NCI-H82 treated with DMSO at 0.1 percent for 48 hours (cell line): ENCODE data around the gene TEX261.

Source experiments
- DNase-seq: peaks from one replicate; lab custom pipeline; 2025; ENCODE audit not compliant: unreplicated experiment; lab: John Stamatoyannopoulos, UW

Gene TEX261

DNA sequence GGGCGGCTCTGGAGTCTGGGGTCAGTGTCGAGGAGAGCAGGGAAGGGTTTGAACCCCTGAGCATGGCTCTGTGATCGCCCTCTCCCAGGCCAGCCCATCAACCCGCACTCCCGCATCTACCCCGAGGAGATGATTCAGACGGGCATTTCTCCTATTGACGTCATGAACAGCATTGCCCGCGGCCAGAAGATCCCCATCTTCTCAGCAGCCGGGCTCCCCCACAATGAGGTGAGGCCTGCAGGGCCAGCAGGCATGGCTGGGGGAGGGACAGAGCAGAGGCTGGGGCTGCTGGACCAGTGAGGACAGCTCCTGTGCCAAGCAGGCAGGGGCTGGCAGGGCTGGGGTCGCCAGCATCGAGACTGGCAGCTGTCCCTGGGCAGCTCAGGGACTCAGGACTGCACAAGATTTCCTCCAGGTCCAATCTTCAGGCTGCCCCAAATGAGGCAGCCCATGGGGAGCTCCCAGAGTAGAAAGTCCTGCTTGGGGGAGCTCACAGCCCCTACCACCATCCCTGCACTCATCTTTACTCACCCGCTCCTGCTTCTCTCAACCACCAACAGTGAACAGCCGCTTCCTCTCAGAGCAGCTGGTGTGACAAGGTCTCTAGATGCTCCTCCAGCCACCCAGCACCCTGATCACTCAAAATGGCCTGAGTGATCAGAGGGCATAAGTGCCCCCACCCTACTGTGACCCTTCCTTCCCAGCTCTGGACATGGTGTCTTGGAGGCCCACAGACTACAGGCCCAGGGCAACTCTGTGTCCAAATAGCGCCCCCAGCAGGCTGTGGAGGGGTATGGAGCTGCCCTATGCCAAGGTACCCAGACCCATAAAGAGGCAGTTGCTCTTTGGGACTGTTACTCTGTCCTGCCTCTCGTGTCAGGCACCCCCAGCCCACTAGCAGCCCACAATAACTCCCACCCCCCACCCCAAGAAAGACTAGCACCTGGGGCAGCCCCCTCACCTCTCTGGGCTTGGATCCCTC, 34.5 kb downstream of the TEX261 start:
- no peak for DNase-seq

DNA sequence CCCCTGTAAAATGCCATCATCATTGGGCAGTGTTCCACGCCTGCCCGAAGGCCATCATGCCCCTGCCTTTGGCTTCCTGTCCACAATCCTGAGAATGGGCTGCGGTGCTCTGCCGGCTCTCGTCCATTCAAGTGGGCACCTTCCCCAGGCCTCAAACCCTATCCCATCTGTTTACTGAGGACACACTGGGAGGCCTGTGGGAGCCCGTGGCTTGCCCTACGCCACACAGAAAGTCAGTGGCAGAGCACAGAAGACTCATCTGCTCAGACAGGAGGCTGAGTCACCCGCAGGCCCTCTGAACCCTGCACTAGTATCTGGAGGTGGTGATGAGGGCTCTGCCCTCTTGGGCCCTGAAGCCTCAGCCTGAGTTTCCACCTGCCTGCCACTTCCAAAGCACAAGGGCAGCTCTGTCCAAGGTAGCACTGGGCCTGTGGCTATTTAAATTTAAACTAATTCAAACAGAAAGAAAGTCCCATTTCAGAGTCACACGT, 35.4 kb downstream of the TEX261 start:
- no peak for DNase-seq

DNA sequence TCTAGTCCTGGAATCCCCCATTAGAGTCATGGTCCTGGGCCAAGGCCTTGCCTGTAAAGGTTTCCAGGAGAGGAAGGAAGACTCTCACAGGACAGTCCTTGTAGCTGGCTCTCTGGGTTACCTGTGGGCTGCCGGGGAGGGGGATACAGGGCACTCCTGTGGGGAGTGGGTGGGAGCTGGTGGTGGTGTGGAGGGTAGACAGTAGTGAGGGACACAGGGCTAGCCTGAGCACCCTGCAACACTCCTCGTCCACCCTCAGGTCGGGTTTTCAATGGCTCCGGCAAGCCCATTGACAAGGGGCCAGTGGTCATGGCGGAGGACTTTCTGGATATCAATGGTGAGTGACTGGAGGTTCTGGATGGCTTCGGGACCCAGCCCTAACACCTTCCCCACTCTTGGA, 35.9 kb downstream of the TEX261 start:
- DNase-seq: no peak

DNA sequence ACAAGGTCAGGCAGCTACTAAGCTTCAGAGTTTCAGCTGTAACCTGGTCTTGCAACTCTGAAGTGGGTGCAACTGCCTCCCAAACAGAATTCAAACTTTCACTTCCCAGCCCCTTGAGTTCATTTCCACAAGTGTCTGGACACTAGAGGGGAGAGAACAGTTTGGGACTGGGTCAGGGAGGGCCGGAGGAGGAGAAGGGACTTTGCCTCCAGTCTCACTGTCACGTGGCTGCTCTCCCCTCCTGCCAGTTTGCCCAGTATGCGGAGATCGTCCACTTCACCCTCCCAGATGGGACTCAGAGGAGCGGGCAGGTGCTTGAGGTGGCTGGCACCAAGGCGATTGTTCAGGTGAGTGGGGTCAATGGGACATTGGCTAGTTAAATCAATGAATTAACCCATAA, 36.9 kb downstream of the TEX261 start:
- DNase-seq: no peak

DNA sequence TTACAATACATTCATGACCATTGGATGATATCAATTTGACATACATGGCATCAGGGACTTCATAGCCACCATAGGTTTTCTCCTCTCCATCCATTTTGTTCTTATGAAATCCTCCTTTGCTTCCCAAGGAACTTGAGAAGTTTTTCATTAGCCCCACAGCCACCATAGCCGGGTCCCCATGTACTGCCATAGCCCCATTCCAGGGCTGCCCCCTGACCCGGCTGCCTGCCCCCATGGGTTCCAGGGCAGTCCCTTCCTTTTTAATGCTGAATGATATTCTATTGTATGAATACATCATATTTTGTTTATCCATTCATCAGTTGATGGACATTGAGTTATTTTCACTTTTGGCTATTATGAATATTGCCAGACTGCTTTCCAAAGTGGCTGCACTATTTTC, 38.5 kb downstream of the TEX261 start:
- DNase-seq: no peak

DNA sequence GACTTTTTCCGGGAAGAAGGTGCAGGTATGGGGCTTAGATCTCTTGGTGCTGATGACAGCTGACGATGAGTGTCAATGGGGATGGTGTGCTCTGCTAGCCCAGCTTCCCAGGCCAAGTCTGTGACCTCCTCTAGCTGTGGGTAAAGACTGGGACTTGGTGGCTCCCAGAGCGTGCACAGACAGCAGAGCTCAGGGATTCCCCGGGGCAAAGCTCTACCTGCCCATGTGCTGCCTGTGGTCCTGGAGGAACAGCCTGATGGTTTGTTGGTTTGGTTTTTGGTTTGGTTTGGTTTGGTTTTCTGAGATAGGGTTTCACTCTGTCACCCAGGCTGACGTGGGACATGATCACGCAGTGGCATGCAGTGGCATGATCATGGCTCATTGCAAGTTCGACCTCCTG, 39.8 kb downstream of the TEX261 start:
- no peak for DNase-seq

DNA sequence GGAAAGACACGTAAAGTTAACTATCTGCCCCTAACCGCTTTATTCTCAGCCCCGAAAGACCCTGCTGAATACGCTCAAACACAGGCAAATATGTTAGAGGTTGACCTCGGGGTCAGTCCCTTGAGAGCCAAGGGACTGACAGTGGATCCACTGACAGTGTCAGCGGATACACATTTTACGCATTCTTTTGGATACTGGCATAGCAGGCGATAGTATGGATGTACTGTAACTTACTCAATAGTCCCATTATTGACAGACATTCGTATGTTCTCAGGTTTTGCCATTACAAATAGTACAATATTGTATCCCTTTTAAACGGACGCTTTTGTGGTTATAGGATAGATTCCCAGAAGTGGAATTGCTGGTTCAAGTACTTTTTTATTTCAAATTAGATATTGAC, 45.6 kb downstream of the TEX261 start:
- DNase-seq: no peak

DNA sequence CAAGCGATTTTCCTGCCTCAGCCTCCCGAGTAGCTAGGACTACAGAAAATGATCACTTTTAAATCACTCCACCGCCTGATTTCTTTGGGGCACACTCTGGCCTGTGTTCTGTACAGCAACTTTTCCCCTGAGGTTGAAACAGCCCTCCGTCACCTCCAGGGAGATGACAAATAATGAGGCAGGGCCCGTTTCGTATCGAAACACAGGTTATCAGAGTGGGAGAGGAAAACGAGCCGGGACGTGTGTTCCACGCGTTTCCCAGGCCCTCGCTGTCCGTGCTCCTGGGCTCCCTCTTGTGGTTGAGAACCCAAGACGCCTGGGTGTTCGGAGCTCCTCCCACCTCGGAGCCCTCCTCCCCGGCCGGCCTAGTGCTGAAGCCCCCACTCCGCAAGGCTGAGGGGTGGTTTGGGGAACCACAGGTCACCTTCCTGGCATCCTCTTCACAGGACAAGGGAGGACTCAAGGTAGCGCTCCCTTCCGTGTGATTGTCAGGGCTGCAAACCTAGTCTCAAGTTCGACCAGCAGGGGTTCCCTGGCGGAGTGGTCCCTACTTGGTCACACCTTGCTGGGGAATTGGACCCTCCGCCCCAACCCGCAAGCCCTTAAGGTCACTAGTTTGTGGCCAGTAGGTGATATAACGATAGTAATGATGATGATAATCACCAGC, 46.2 kb downstream of the TEX261 start:
- DNase-seq: peak; percentile 52

DNA sequence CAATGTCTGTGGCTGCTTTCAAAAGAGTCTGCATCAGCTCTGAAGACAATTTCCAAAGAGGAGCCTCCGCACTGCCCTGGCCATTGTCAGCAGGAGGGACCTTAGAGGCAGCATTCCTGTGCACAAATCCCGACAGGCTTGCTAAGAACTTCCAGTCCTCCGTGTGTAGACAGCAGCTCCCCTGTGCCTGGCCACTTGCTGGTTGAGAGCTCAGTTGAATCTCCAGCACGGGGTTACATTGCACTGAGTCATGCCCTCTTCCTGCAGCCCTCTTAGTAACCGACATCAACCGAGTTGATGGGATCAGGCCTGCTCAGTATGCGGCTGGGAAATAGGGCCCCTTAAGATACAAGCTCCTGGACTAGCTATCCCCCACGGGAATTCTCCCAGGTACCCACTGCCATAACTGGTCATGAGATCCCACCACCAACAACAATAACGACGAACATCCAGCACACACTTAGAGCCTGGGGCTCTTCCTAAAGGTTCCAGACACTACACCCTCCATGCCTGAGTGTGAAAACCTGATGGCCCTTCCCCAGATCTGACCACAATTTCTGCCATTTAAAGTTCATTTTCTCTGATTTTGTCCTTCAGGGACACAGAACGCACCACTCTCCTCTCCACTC, 47.0 kb downstream of the TEX261 start:
- no peak for DNase-seq

DNA sequence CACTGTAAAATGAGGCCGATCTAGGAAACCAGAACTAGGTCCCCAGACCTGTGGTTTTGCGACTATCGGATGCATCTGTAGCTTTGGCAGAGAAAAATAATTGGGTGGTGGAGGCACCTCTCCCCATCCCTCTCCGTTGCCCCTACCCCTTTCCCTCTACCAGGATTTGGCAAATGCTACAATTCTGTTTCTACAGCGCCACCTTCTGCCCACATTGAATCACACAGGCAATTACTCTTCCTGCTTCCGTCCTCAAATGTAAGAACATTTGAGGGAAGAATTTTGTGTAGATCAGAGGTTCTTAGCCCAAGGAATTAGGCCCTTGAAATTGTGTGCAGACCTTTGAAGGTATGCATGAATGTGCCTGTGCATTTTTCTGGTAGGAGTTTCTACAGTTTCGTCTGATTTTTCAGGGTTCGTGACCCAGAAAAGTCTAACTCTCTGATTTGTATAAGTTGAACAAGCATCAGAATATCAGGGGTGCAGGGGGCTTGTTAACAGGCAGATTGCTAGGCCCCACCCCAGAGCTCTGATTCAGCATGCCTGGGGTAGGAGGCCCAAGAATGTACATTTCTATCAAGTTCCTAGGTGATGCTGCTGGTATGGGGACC, 47.7 kb downstream of the TEX261 start:
- DNase-seq: peak; percentile 56

DNA sequence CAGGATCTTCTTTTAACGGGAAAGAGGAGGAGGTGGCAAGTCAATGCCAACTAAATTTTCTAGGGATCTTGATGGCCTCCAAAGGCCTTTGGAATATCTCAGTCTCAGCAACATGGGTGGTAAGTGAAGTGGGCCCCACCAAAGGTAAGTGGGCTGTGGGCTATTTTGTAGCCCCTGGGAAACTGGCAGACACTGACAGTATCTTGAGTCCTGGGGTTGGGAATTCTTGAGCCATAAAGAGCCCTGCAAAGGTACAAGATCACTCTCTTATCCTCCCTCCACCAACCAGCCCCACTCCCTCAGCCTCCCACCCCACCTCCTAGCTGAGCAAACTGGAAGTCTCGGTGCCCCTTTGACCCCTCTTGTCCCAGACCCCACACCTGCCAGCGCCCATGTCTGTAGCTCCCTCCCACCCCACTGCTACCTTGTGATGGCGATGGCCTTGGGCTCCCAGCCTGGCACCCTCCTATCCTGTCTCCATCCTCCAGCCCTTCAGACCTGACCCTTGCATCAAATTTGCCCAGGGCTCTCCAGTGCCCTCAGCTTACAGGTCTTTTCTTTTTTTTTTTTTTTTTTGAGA, 50.5 kb downstream of the TEX261 start:
- DNase-seq: no peak

DNA sequence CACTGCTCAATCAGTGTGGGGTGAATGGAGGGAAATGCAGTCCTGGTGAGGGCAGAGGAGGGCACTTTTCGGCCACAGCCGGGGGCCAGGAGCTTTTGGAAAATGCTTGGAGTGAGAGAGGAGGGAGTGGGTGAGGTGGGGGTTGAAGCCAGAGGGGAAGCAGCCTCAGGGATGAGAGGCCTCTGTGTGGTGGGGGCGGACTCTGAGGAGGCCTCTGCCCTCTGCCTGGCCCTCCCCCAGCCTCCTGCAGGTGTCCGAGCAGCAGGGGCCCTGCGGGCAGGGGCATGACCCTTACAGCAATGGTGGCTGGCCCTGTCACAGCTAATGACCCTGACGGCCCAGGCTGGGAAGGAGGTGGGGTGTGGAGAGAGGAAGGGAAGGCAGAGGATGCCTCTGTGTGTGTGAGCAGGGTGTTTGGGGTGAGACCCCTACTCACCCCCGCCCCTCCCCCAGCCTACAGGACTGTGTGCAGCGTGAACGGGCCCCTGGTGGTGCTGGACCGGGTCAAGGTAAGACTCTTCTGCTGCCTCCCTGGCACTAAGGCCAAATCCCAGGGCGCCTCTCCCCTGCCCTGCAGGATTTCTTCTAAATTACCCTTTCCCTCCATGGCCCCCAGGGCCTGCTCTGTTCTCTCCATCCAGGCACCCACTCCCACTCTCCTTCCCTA, 51.3 kb downstream of the TEX261 start:
- DNase-seq: no peak

DNA sequence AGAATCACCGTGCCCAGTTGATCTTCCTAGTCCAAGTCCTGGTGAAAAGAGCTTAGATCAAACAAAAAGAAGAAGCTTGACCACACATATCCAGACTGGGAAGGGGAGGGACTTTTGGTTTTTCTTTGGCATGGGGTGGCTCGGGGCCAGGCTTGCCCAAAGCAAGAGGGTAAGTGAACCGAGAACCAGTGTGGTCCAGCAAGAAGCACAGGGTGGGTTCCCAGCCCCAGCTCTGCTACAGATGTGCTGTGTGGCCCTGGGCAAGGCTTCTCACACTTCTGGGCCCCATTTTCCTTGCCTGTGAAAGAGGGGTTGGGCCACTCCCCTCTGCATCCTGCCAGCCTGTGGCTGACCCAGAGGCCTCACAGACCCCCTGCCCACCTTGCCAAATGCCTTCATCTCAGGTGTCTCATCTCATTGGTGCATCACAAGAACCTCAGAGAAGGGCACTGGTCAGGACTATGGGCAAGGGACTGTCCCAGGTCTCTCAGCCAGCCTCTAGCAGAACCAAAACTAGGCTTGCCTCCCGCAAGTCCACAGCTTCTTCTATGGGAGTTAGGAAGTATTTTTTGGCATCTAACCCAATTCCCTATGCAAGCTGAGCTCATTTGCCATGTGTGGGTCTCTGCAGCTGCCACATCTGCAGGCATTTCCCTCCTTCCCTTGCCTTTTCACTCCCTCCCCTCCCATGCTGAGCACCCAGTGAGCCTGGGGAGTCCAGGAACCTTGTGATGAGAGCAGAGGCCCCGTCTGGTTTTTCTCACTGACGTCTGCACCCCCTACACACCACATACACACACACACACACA, 52.1 kb downstream of the TEX261 start:
- no peak for DNase-seq

DNA sequence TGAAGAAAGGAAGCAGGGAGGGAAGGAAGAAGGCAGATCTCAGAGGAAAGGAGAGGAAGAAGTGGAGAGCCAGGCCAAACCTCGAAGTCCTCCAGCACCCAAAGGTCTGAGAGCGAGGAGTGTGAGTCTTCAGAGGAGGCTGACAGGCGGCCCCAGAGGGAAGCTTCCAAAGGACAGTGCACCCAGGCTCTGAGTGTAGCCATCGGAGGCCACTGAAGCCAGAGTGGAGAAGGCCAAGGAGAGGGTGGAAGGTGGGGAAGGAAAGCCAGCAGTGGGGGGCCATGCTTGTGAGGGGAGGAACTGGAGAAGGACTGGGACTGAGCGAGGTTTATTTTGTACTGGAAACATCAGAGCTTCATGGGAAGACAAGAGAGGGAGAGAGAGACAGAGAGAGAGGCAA, 53.0 kb downstream of the TEX261 start:
- DNase-seq: no peak

DNA sequence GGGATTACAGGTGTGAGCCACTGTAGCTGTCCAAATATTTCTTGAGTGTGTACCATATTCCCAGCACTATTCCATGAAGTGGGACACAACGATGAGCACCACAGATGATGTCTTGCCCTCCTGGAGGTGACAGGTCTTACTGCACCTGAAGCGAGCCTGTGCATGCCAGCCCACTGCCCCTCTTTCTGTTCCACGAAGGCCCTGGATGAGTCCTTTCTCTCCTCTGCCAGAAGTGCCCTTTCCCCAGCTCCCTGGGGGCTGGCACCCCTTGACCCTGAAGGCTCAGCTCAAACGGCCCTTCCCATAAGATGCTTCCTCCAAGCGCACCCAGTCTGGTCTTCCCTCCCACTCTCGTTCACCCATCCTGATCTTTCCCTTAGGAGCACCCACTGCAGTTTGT, 53.5 kb downstream of the TEX261 start:
- DNase-seq: no peak

DNA sequence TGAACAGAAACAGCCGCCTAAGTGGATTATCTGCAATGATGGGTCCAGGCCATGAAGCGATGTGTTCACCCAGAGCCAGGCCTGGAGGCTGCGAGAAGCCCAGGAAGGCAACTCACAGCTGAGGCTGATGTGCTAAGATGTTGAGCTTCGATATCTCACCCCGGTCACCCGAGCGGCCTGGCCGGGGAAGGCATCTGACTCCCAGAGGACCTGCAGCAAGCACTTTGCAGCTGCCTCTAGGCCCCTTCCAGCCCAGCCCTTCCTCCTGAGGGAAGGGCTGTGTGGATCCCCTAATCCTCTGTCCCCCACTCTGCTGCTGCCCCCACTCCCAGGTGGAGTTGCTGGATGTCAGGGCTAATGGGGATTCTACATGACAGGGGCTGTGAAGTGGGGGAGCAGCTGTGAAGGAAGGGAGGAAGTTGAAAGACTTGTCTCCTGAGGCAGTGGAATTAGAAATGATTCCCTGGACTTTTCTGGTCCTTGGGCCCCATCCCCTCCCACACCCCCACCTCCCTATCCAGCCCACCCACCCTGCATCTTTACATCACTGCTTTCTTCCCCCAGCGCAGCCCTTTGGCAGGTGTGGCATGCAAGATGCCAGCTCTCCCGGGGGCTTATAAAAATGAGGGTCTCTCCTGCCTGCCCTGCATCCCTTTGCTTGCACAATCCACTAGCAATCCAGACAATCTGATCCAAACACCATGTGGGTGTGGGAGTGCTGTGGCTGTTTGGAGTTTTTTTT, 54.7 kb downstream of the TEX261 start:
- DNase-seq: no peak

DNA sequence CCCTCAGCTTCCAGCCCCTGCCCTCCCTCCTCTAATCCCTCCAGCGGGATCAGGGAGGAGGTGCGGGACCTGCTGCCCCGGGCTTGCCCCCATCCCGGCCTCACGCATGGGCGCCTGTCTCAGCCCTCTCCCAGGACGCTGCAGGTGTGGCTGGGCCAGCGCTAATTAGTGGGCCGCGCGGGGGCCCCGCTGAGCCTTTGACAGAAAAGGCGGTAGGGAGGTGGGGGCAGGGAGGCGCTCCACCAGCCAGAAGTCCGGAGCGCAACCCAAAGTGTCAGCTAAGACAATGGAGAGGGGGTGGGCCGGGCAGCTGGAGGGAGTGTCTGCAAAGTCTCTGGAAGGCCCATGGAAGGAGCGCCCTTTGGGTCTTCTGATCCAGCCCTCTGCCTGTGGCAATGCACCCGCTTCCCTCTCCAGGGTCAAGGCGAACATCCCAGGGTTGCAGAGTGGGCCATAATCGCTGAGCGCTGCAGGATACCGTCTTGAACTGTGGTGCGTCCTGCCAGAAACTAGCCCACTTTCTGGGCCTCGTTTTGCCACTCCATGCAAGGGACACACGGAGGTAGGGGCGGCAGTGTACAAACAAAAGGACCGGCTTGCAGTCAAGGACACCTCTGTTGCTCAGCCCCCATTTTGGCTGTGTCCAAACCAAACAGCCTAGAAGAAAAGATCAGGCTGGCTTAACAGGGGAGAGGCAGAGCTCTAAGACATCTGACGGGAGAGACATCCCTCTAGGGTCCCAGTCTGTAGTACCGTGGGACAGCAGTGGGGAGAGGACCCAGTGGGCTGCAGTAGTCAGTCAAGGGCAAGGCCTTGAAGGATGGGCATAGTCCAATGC, 55.5 kb downstream of the TEX261 start:
- no peak for DNase-seq

DNA sequence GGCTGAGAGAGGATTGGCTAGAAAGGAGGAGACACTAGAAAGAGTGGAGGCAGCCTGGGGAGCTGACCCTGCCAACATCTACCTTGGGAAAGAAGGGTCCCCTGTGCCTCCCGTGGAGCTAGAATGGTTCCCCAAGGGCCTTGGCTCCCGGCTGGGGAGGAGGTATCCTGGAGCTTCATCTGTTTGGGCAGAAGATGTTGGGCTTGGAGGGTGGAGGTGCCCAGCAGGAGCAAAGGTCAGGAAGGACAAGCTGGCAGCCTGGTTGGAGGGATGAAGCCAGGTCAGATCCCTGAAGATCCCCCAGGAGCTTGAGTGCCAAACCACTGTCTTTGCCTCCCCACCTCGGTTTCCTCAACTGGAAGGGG, 56.1 kb downstream of the TEX261 start:
- DNase-seq: no peak
